A549 (cell line): ENCODE measurements around the gene FGD5. TPM values are rescaled to one million over a fixed set of nuclear protein-coding genes. Genes with fewer than 3 reads are reported as not detected.

ENCODE experiments used
- ATAC-seq, 2 experiments: fragments of 200-7000 bp in 1 of 2; fragments of >200 bp in 1 of 2; cut with Nextera tagmentation in 1 of 2; cut with Tn5 transposase in 1 of 2; 3 replicates each; pipeline versions ENCODE4 v1.8.0 to v1.9.1; 2018 to 2020; ENCODE audit warnings: mild to moderate bottlenecking in 1 of 2, moderate library complexity in 1 of 2
- CTCF ChIA-PET: fragments of 300-600 bp; sonication (Branson Sonifier 250); formaldehyde crosslinking; extraction: SDS; loops from one replicate; lab custom pipeline; 2021; ENCODE audit warnings: antibody characterized with exemption, inconsistent platforms; lab: Yijun Ruan, JAX
- POLR2A ChIA-PET: fragments of 350-600 bp; formaldehyde crosslinking; extraction: SDS; loops from one replicate; lab custom pipeline; 2021; ENCODE audit warnings: antibody characterized with exemption, inconsistent platforms; lab: Yijun Ruan, JAX
- DNase-seq, 2 experiments: peaks; one replicate each; pipeline versions ENCODE4 v3.0.0 to v3.0.0-alpha.2; 2011 to 2016; ENCODE audit warnings: low read depth in 1 of 2, low spot score in 1 of 2
- FAIRE-seq: peaks from 2 replicates; lab custom pipeline; 2011; peaks lifted over from hg19 to GRCh38; lab: Jason Lieb, UNC
- H3K27ac ChIP-seq, 2 experiments: fragments of >200 bp; sonication (Bioruptor Twin); formaldehyde crosslinking; 3 replicates each; pipeline ENCODE4 v1.5.1; 2016 to 2017
- H3K4me1 ChIP-seq: fragments of >200 bp; sonication (Bioruptor Twin); formaldehyde crosslinking; 3 replicates; pipeline ENCODE4 v1.6.1; 2016
- H3K4me2 ChIP-seq: fragments of >200 bp; sonication (Bioruptor Twin); formaldehyde crosslinking; 3 replicates; pipeline ENCODE4 v1.6.1; 2016
- H3K4me3 ChIP-seq: fragments of >200 bp; sonication (Bioruptor Twin); formaldehyde crosslinking; 3 replicates; pipeline ENCODE4 v1.5.1; 2016
- H3K9me3 ChIP-seq: fragments of >200 bp; sonication (Bioruptor Twin); formaldehyde crosslinking; 3 replicates; pipeline ENCODE4 v1.6.1; 2016
- BCL3 ChIP-seq: fragments of >200 bp; sonication (Bioruptor Twin); formaldehyde crosslinking; IDR thresholded peaks from 3 replicates; pipeline ENCODE4 v1.6.1; 2016
- CBX8 ChIP-seq: fragments of 200-600 bp; sonication (generic); IDR thresholded peaks from 2 replicates; pipeline ENCODE4 v1.6.1; 2016
- CTCF ChIP-seq: fragments of >200 bp; sonication (Bioruptor Twin); formaldehyde crosslinking; IDR thresholded peaks from 3 replicates; pipeline ENCODE4 v1.5.1; 2016
- E2F6 ChIP-seq: IDR thresholded peaks from 2 replicates; pipeline ENCODE4 v1.6.1; 2012; ENCODE audit warnings: low read depth, borderline replicate concordance
- EP300 ChIP-seq, 2 experiments: fragments of >200 bp; sonication (Bioruptor Twin); formaldehyde crosslinking; IDR thresholded peaks; 2 replicates in 1 of 2; 3 replicates in 1 of 2; pipeline ENCODE4 v1.6.1; 2016 to 2017
- ESRRA ChIP-seq: fragments of 150-350 bp; IDR thresholded peaks from 2 replicates; pipeline ENCODE4 v1.6.1; 2014; ENCODE audit warnings: mild to moderate bottlenecking, low read length, borderline replicate concordance
- FOSB ChIP-seq: fragments of 250-450 bp; sonication (Bioruptor Pico); IDR thresholded peaks from 2 replicates; pipeline ENCODE4 v1.5.0; 2020; ENCODE audit warnings: mild to moderate bottlenecking, moderate library complexity
- FOXS1 ChIP-seq: fragments of 250-450 bp; sonication (Bioruptor Pico); IDR thresholded peaks from 2 replicates; pipeline ENCODE4 v1.5.0; 2020; ENCODE audit warnings: mild to moderate bottlenecking, moderate library complexity
- HES2 ChIP-seq: fragments of >200 bp; sonication (Bioruptor Twin); formaldehyde crosslinking; IDR thresholded peaks from 2 replicates; pipeline ENCODE4 v1.6.1; 2016
- HMGXB4 ChIP-seq: fragments of 250-450 bp; sonication (Bioruptor Pico); IDR thresholded peaks from 2 replicates; pipeline ENCODE4 v1.5.0; 2021; ENCODE audit warnings: mild to moderate bottlenecking, moderate library complexity, borderline replicate concordance
- HOXB13 ChIP-seq: fragments of 250-450 bp; sonication (Bioruptor Pico); IDR thresholded peaks from 2 replicates; pipeline ENCODE4 v1.5.0; 2020; ENCODE audit warnings: low read depth, mild to moderate bottlenecking, moderate library complexity
- KDM1A ChIP-seq: fragments of 200-600 bp; sonication (generic); IDR thresholded peaks from 2 replicates; pipeline ENCODE4 v1.6.1; 2016; ENCODE audit warnings: low read depth, mild to moderate bottlenecking
- KDM5A ChIP-seq: fragments of 200-600 bp; sonication (generic); IDR thresholded peaks from 2 replicates; pipeline ENCODE4 v1.6.1; 2016; ENCODE audit warnings: antibody characterized with exemption, mild to moderate bottlenecking
- MAFK ChIP-seq: fragments of 450-650 bp; IDR thresholded peaks from 2 replicates; pipeline ENCODE4 v1.6.1; 2014; ENCODE audit not compliant: partially characterized antibody
- MYC ChIP-seq: IDR thresholded peaks from 2 replicates; pipeline ENCODE4 v1.6.1; 2012; ENCODE audit warnings: mild to moderate bottlenecking, inconsistent platforms, low read length, improper control_type of control experiment, borderline replicate concordance
- NFE2L2 ChIP-seq: fragments of 150-350 bp; conservative IDR thresholded peaks from 2 replicates; pipeline ENCODE4 v1.6.1; 2014; ENCODE audit warnings: low read length
- NPAS2 ChIP-seq: fragments of 250-450 bp; sonication (Bioruptor Pico); IDR thresholded peaks from 2 replicates; pipeline ENCODE4 v1.8.0; 2022; ENCODE audit warnings: mild to moderate bottlenecking, moderate library complexity, borderline replicate concordance
- NR3C1 ChIP-seq: fragments of >200 bp; sonication (Bioruptor Twin); formaldehyde crosslinking; IDR thresholded peaks from 3 replicates; pipeline ENCODE4 v1.6.1; 2017
- PBX3 ChIP-seq: IDR thresholded peaks from 2 replicates; pipeline ENCODE4 v1.6.1; 2012
- POLR2AphosphoS2 ChIP-seq: conservative IDR thresholded peaks from 2 replicates; pipeline ENCODE4 v1.6.1; 2012; ENCODE audit warnings: low read length, improper control_type of control experiment, inconsistent platforms
- RAD21 ChIP-seq, 2 experiments: fragments of >200 bp in 1 of 2; sonication (Bioruptor Twin) in 1 of 2; formaldehyde crosslinking in 1 of 2; IDR thresholded peaks in 1 of 2; conservative IDR thresholded peaks in 1 of 2; 2 replicates in 1 of 2; 3 replicates in 1 of 2; pipeline ENCODE4 v1.6.1; 2012 to 2018; ENCODE audit warnings: inconsistent platforms in 1 of 2
- RCOR1 ChIP-seq: fragments of 150-350 bp; IDR thresholded peaks from 2 replicates; pipeline ENCODE4 v1.6.1; 2014; ENCODE audit warnings: antibody characterized with exemption, low read length, low read depth
- TFCP2L1 ChIP-seq: fragments of 250-450 bp; sonication (Bioruptor Pico); IDR thresholded peaks from 2 replicates; pipeline ENCODE4 v1.5.0; 2021; ENCODE audit warnings: mild to moderate bottlenecking
- USF2 ChIP-seq: fragments of 450-650 bp; IDR thresholded peaks from 2 replicates; pipeline ENCODE4 v1.6.1; 2014; ENCODE audit warnings: antibody characterized with exemption
- ZC3H11A ChIP-seq: fragments of 450-650 bp; IDR thresholded peaks from 2 replicates; pipeline ENCODE4 v1.6.1; 2014; ENCODE audit warnings: antibody characterized with exemption, mild to moderate bottlenecking
- ZNF302 ChIP-seq: fragments of 250-450 bp; sonication (Bioruptor Pico); IDR thresholded peaks from 2 replicates; pipeline ENCODE4 v1.9.0; 2021; ENCODE audit warnings: inconsistent platforms, mild to moderate bottlenecking, moderate library complexity
- WGBS: methylation state at CpG from one replicate; pipeline ENCODE4 v1.1.6; 2017; ENCODE audit errors: missing lambda C conversion rate; 5-methylcytosine and 5-hydroxymethylcytosine counted together
- polyA plus RNA-seq, 4 experiments: library from polyadenylated mRNA; depleted of rRNA in 3 of 4; stranded (reverse); fragments of >200 nt; fragmentation: RNase III in 1 of 4; extraction: RNeasy Plus Mini Kit Qiagen cat#74134 plus additional on column Dnase treatment in 1 of 4; gene quantifications; 2 replicates in 3 of 4; 3 replicates in 1 of 4; pipeline ENCODE4 v1.2.3, GENCODE V29; 2011 to 2017

The FGD5 gene
- polyA plus RNA-seq, 2 of the 4 experiments (the other 2 are of a cell fraction) = 0.16 TPM; not detected in 1

GRCh38 chr3:14844386-14845170, 25.8 kb downstream of the FGD5 start:
- Histone ChIP-seq H3K9me3 (no peaks in the 10 kb centered on the region), H3K27ac (no peak overlapping the region), H3K4me2 (no peak overlapping the region), H3K4me3 (no peak overlapping the region), H3K4me1 (no peaks in the 10 kb centered on the region)
- ChIA-PET CTCF (interaction anchor here (0.9 kb wide), 1 partner anchor 10 kb away, joined by 3 read pairs; no protein-coding TSS in a partner anchor), POLR2A (interaction anchor here (0.5 kb wide), 1 partner anchor 34 kb away, joined by 4 read pairs; no protein-coding TSS in a partner anchor)
- ATAC-seq (no peak), FAIRE-seq (no peak), DNase-seq (no peak)
- 26% methylated on average over 7 of the region's 7 CpGs for WGBS
- TF ChIP-seq ZNF302 = no peak
- TF ChIP-seq USF2 = no peak
- no peak for TF ChIP-seq ESRRA
- TF ChIP-seq NR3C1 = no peak
- no peak for TF ChIP-seq RCOR1
- no peak for TF ChIP-seq FOXS1 (CRISPR knock-in tag)
- no peak for TF ChIP-seq CTCF
- no peak for TF ChIP-seq HOXB13 (CRISPR knock-in tag)
- TF ChIP-seq NFE2L2 = no peak
- no peak for TF ChIP-seq KDM1A
- no peak for TF ChIP-seq HMGXB4 (CRISPR knock-in tag)
- TF ChIP-seq KDM5A = no peak
- no peak for TF ChIP-seq BCL3
- TF ChIP-seq E2F6 = no peak
- TF ChIP-seq MAFK = no peak
- TF ChIP-seq EP300 (IDR thresholded peaks at IDR 0.05) = no peak
- no peak for TF ChIP-seq FOSB (CRISPR knock-in tag)

- CTCF ChIA-PET = interaction anchor here (0.9 kb wide), 1 partner anchor 11 kb away, joined by 3 read pairs; no protein-coding TSS in a partner anchor
- Histone ChIP-seq H3K27ac (no peak overlapping the region), H3K4me1 (no peaks in the 10 kb centered on the region), H3K9me3 (no peaks in the 10 kb centered on the region), H3K4me2 (no peak overlapping the region), H3K4me3 (no peak overlapping the region)
- no peak for ATAC-seq
- FAIRE-seq = no peak
- DNase-seq = no peak
- POLR2A ChIA-PET = no interaction called here
- 17% methylated on average over 3 of the region's 3 CpGs for WGBS
- TF ChIP-seq FOXS1 (CRISPR knock-in tag) (no peak), MYC (no peak), E2F6 (no peak), TFCP2L1 (CRISPR knock-in tag) (no peak), PBX3 (no peak), KDM1A (no peak), POLR2AphosphoS2 (no peak), RAD21 (conservative IDR thresholded peaks at IDR 0.05 in 1 of 2, IDR thresholded peaks at IDR 0.05 in 1 of 2) (no peak), HES2 (no peak), NPAS2 (CRISPR knock-in tag) (no peak), CBX8 (no peak), EP300 (IDR thresholded peaks at IDR 0.05) (no peak), ZC3H11A (no peak), KDM5A (no peak)
Measured at GRCh38 chr3:14845180-14845579, 26.4 kb downstream of the FGD5 start.
